GM12865 (cell line): Measurements from ENCODE around the gene TLR8.

Experiments
- DNase-seq: peaks from one replicate; pipeline ENCODE4 v3.0.0; 2010; ENCODE audit warnings: low read depth
- H3K4me3 ChIP-seq: 2 replicates; pipeline ENCODE4 v1.5.1; 2011; ENCODE audit warnings: mild to moderate bottlenecking, low read depth, low read length, control low read depth
- CTCF ChIP-seq: IDR thresholded peaks from 2 replicates; pipeline ENCODE4 v1.5.1; 2011; ENCODE audit warnings: low read length, control low read depth, low read depth, inconsistent platforms; ENCODE audit not compliant: insufficient read depth; ENCODE audit errors: missing control alignments

Gene TLR8

GRCh38 chrX:12965131-12965940 is 58.9 kb downstream of the TLR8 start:
- no peak overlapping the region for H3K4me3 ChIP-seq
- no peak for TF ChIP-seq CTCF
- DNase-seq: no peak

GRCh38 chrX:12966151-12966550 is 59.7 kb downstream of the TLR8 start:
- no peak for TF ChIP-seq CTCF
- H3K4me3 ChIP-seq: no peak overlapping the region
- DNase-seq: no peak

- no peak for DNase-seq
- TF ChIP-seq CTCF: no peak
- H3K4me3 ChIP-seq: no peak overlapping the region
Measured at GRCh38 chrX:12967711-12968465, 61.5 kb downstream of the TLR8 start.

GRCh38 chrX:12970691-12971202 is 64.3 kb downstream of the TLR8 start:
- peak overlapping the region; percentile 59 for H3K4me3 ChIP-seq
- peak; percentile 7 for TF ChIP-seq CTCF
- DNase-seq: peak; percentile 72

- H3K4me3 ChIP-seq: peak overlapping the region; percentile 59
- peak; percentile 72 for DNase-seq
- TF ChIP-seq CTCF: no peak
Measured at GRCh38 chrX:12971282-12972003, 65.0 kb downstream of the TLR8 start.

- peak overlapping the region; percentile 59 for H3K4me3 ChIP-seq
Measured at GRCh38 chrX:12972243-12972642, 65.8 kb downstream of the TLR8 start.

More at GRCh38 chrX:12972243-12972642, 65.8 kb downstream of the TLR8 start:
- no peak for DNase-seq
- TF ChIP-seq CTCF: no peak
